Body of pancreas (tissue), 4 donors: ENCODE measurements around the gene LSM3. TPM values are rescaled to one million over a fixed set of nuclear protein-coding genes. Genes with fewer than 3 reads are reported as not detected.

ENCODE experiments used
- ATAC-seq: fragments of 150-250 bp; one replicate; pipeline ENCODE4 v1.9.1; 2016
- DNase-seq, 4 donors: peaks; one replicate each; pipeline ENCODE4 v3.0.0-alpha.2; 2019
- H3K27ac ChIP-seq, 4 donors: fragments of 200-600 bp; sonication (generic); 1 replicate in 3 of 4; 2 replicates in 1 of 4; pipeline versions ENCODE4 v1.5.1 to v1.6.1; 2016 to 2019; ENCODE audit warnings: mild to moderate bottlenecking in 1 of 4, mixed read lengths in 1 of 4, moderate library complexity in 1 of 4
- H3K27me3 ChIP-seq, 2 donors: fragments of 200-600 bp; sonication (generic); one replicate each; pipeline ENCODE4 v1.6.0; 2016; ENCODE audit warnings: mild to moderate bottlenecking in 1 of 2
- H3K36me3 ChIP-seq, 2 donors: fragments of 200-600 bp; sonication (generic); replicated peaks in 1 of 2; 2 replicates each; pipeline ENCODE4 v1.5.1; 2016; ENCODE audit warnings: low read depth in 2 of 2; ENCODE audit not compliant: insufficient read depth in 1 of 2
- H3K4me1 ChIP-seq: fragments of 200-600 bp; sonication (generic); one replicate; pipeline ENCODE4 v1.6.0; 2016
- H3K4me3 ChIP-seq, 2 donors: fragments of 200-600 bp; sonication (generic); 1 replicate in 1 of 2; 2 replicates in 1 of 2; pipeline ENCODE4 v1.5.1; 2016 to 2019
- H3K9me3 ChIP-seq, 3 donors: fragments of 200-600 bp; sonication (generic); 1 replicate in 2 of 3; 2 replicates in 1 of 3; pipeline ENCODE4 v1.5.1; 2016
- POLR2A ChIP-seq, 3 donors: fragments of 450-650 bp; IDR thresholded peaks; one replicate each; pipeline ENCODE4 v1.6.1; 2016; ENCODE audit warnings: antibody characterized with exemption in 3 of 3, mild to moderate bottlenecking in 2 of 3
- WGBS, 2 donors: methylation state at CpG; one replicate each; pipeline ENCODE4 v1.1.5; 2017; 5-methylcytosine and 5-hydroxymethylcytosine counted together
- intact Hi-C: fragments of 100-400 bp; cut with DNase I; formaldehyde crosslinking; loops from one replicate; pipeline ENCODE4 v1.15.1; 2023
- total RNA-seq, 2 donors: library from RNA; depleted of rRNA; stranded (reverse); fragments of >200 nt; gene quantifications; one replicate each; pipeline ENCODE4 v1.1.0, GENCODE V29; 2016
- TF ChIP-seq, protein P1 (sequence below), 7 experiments: fragments of 450-650 bp in 4 of 7; fragments of 200-600 bp in 3 of 7; sonication (generic) in 3 of 7; IDR thresholded peaks; one replicate each; pipeline ENCODE4 v1.5.1; 2016 to 2019; ENCODE audit warnings: antibody characterized with exemption in 7 of 7

LSM3 gene
- total RNA-seq, 2 donors from 2014 or later: 5.3 to 6.0 TPM

DNA sequence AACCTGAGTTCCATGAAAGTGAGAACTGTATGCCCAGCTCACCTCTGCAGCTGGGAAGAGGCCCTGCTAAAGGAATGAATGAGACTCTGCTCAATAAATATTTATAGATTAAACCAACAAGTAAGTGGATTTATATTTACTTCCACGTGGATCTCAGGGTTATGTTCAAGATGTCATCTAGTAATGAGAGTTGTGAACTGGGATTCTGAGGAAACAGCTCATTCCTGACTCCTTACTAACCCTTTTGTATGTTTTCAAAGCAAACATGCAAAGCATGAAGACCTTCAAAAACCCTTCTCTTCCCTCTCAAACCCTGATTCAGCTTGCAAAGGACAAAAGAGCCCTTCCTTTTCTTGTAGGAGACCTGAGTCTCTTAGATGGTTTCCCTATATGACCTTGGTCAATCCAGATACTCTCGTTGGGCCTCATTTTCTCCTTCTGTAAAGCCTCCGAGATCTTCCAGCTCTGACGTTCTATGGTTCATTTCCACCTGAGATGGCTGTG is 53.4 kb downstream of the LSM3 start:
- Histone ChIP-seq H3K27ac (no peak overlapping the region), H3K4me3 (no peak overlapping the region), H3K27me3 (no peaks in the 10 kb centered on the region), H3K36me3 (no peaks in the 10 kb centered on the region), H3K9me3 (peaks cover 0 to 11% (median 0%) of the 10 kb centered on the region in 3 donors), H3K4me1 (no peaks in the 10 kb centered on the region)
- no peak for ATAC-seq
- DNase-seq: no peak
- intact Hi-C loops: no loop called here
- TF ChIP-seq, protein P1, sequence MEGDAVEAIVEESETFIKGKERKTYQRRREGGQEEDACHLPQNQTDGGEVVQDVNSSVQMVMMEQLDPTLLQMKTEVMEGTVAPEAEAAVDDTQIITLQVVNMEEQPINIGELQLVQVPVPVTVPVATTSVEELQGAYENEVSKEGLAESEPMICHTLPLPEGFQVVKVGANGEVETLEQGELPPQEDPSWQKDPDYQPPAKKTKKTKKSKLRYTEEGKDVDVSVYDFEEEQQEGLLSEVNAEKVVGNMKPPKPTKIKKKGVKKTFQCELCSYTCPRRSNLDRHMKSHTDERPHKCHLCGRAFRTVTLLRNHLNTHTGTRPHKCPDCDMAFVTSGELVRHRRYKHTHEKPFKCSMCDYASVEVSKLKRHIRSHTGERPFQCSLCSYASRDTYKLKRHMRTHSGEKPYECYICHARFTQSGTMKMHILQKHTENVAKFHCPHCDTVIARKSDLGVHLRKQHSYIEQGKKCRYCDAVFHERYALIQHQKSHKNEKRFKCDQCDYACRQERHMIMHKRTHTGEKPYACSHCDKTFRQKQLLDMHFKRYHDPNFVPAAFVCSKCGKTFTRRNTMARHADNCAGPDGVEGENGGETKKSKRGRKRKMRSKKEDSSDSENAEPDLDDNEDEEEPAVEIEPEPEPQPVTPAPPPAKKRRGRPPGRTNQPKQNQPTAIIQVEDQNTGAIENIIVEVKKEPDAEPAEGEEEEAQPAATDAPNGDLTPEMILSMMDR (IDR thresholded peaks at IDR 0.05): no peak
- TF ChIP-seq POLR2A (IDR thresholded peaks at IDR 0.05): no peak
- WGBS, 2 donors: 48 to 59% methylated on average over 4 of the region's 4 CpGs

DNA sequence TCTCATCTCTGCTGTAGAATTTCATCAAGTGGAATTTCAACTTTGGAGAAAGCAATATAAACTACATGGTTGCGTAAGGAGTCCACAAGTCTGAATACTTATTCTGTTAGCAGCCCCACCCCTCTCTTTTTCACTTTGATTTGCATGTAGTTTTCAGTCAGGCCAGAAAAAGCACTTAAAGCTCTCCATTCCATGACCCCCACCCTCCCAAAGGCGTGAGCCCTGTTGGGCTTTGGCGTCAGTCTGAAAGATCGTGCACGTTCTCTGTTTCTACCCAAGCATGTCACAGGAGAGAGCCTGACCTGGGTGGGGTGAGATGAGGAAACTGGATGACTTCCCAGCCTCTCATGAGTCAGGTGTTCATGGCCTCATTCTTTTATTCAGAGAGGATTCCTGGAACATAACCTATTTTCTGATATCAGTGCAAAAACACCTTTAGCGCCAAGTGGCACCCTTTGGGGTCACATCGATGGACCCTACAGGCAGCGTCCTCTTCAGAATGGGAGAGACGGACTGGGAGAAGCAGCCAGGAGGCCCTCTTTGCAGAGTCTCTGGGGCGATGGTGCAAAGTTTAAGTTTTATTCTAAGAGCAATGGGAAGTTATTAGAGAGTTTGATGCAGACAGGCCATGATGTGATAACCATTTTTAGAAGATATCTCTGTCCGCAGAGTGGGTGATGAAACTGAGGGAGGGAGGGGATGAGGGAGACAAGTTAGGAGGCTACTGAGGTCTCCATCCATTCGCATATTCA is 55.8 kb downstream of the LSM3 start:
- Histone ChIP-seq H3K9me3 (peaks cover 0 to 11% (median 0%) of the 10 kb centered on the region in 3 donors), H3K4me3 (no peak overlapping the region), H3K36me3 (no peaks in the 10 kb centered on the region), H3K4me1 (no peaks in the 10 kb centered on the region), H3K27ac (no peak overlapping the region), H3K27me3 (no peaks in the 10 kb centered on the region)
- no peak for DNase-seq
- intact Hi-C loops: no loop called here
- TF ChIP-seq, protein P1 (IDR thresholded peaks at IDR 0.05): no peak
- no peak for TF ChIP-seq POLR2A (IDR thresholded peaks at IDR 0.05)
- no peak for ATAC-seq
- 70 to 78% methylated on average over 12 of the region's 12 CpGs for WGBS, 2 donors

DNA sequence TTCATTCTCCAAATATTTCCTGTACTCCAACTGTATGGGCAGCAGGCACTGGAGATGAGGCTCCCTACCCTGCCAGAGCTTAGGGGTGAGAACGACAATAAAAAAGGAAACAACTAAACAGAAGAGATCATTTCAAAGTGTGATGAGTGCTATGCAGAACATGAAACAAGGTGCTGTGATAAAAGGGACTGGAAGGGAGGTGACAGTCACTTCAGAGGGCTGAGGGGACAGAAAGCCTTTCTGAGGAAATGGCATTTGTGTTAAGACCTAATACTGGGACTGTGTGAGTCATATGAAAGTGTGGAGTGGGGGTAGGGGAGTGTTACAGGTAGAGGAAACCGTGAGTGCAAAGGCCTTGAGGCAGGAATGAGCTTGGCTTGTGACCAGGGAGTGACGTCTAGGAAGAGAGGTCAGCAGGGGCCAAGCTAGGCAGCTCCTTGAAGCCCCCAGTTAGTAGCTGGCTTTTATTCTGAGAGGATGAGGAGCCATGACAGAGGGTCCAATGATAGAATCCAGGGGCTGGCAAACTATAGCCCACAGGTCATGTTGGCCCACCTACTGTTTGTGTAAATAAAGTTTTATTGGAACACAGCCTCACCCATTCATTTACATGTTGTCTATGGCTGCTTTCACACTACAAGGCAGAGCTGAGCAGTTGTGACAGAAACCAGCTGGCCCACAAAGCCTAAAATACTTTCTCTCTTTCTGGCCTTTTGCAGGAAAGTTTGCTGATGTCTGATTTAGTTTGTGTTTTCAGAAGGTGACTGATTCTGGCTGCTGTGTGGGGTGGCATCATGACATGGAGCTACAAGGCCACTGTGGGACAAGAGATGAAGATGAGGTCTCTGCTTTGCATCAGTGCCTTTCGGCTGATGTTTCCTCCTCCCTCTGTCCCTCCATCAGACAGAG is 56.6 kb downstream of the LSM3 start:
- no peak for DNase-seq
- Histone ChIP-seq H3K27me3 (no peaks in the 10 kb centered on the region), H3K9me3 (peaks cover 0 to 11% (median 0%) of the 10 kb centered on the region in 3 donors), H3K4me3 (no peak overlapping the region), H3K36me3 (no peaks in the 10 kb centered on the region), H3K27ac (no peak overlapping the region), H3K4me1 (no peaks in the 10 kb centered on the region)
- intact Hi-C loops: no loop called here
- TF ChIP-seq POLR2A (IDR thresholded peaks at IDR 0.05): no peak
- TF ChIP-seq, protein P1 (IDR thresholded peaks at IDR 0.05): no peak
- no peak for ATAC-seq
- WGBS, 2 donors: 46 to 48% methylated on average over 4 of the region's 4 CpGs

GRCh38 chr3:14235912-14236295 is 57.3 kb downstream of the LSM3 start:
- no peak for ATAC-seq
- intact Hi-C loops: no loop called here
- DNase-seq: no peak
- H3K27ac ChIP-seq: no peak overlapping the region
- 77 to 80% methylated on average over 8 of the region's 8 CpGs for WGBS, 2 donors
- no peak overlapping the region for H3K4me3 ChIP-seq
- peaks cover 0 to 11% (median 0%) of the 10 kb centered on the region in 3 donors for H3K9me3 ChIP-seq
- H3K4me1 ChIP-seq: no peaks in the 10 kb centered on the region
- TF ChIP-seq, protein P1 (IDR thresholded peaks at IDR 0.05): no peak
- TF ChIP-seq POLR2A (IDR thresholded peaks at IDR 0.05): no peak
- no peaks in the 10 kb centered on the region for H3K27me3 ChIP-seq
- H3K36me3 ChIP-seq: no peaks in the 10 kb centered on the region
